ENCODE data around the gene RTN1.
A peak's percentile ranks its signal among the peaks of the same experiment; 100 is the strongest.

Gene RTN1

DNA sequence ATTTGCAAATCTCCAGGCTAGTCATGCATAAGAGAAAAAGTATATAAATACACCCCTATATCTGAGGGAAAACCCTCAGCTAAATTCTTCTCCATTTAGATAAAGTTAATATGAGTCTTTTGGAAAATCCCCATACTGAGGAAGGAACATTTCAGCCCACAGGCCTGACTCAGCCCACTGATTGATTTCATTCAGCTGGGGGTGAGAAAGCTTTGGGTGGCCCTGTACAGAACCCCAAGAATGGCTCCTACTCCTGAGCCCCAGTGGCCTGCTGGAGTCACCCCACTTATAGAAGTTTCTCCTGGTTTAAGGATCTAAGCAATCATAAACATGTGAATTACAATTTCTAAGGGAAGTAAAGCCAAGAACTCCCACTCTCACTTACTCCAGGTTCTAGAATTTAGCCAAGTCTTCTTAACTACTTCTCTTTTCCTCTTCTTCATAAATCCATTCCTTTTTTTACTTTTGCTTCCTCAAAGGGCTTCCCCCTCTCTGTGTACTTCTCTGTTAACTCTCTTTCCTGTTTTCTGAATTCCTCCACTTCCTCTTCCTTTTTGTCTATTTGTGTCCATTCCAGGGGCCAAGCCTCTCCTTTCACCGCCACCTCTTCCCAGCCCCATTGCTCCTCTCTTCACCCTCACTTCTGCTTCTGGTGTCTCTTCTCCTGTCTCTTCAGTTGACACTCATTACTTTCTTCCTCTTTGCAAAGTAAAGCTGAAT is 21.0 kb downstream of the RTN1 start:
- DNase-seq = no peak

DNA sequence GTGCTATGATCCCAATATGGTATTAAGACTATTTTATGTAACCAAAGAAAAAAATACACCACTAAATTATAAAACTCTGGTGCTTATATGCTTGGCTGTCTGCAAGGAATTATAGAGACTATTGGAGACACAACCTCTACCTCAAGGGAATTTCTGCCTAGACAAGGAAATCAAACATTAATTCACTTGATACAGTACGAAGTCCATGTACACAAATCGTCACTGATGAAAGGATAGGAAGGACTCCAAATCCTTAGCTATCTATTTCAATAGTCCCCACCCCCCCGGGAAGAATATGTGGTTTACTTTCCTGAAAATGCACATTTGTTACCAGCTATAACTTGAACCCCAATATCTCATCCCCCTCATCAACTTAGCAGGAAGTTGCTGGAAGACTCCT is 21.9 kb downstream of the RTN1 start:
- no peak for DNase-seq

DNA sequence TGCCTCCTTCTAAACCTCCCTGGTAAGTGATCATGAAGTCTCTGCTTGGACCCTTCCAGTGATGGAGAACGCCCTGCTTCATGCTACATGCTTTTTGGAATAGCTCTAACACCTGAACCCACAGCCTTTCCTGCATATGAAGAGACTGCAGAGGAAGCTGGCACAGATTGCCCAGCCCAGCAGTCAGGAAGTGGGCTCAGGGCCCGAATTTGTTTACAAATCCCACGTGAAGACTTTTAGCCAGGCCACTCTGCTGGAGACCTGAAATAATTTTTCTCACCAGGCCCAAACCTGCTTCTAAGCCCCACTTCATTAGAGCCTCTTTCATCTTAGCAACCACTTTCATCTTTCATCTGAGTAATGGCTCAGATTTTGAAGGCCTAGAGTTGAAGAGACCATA is 22.9 kb downstream of the RTN1 start:
- no peak for DNase-seq

DNA sequence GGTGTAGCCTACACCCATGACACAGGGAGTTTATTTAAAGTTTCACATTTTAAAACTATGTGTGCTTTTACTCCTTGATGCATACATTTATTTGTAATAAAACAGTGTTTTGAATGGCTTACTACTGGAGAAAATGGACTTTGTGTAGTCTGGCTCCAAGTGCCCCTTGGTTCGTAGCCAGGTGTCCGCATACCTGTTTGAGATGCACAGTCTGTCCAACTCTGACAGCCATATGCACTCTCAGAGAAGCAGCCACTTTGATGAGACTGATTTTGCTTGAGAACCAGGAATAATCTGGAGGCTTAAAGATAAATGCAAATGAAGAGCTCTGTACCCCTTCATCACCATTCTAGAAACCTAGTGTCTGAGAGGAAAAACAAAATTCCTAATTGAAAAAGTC is 24.0 kb downstream of the RTN1 start:
- DNase-seq = no peak

DNA sequence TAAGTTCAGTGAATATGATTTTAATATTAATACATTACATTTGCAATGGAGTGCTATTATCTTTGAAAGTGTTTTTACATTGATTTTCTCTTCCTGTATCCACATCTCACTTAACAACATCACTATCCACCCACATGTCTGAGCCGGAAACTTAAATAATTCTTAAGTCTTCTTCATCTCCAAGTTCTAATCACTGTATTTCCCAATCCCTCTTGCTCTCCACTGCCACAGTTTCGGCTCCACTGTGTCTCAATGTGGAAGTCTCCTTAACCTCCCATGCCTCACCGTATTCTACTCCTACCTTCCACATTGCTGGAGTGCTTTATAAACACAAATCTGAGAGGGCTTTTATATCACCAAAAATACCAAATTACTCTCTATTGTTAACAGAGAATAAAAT is 25.3 kb downstream of the RTN1 start:
- DNase-seq = no peak

DNA sequence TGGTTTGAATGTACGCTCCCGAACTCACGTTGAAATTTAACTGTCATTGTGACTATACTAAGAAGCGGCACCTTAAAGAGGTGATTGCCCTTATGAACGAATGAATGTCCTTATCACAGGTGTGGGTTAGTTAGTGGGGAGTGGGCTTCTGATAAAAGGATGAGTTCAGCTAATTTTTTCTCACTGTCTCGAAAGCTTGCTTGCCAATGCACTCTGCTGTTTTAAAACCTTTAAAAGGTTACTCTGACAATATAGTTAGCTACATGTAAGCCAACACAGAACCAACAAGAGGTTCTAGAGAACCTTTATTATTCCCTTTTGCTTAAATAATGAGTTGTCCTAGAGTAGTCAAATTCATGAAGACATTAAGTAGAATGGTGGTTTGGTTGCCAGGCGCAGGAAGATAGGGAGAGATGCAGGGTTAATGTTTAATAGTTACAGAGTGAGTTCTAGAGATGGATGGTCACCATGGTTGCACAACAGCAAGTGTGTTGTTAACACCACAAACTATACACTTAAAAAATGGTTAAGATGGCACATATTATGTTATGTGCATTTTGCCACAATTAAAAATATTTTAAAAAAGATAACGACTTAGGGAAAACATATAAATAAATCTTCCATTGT is 26.3 kb downstream of the RTN1 start:
- no peak for DNase-seq

DNA sequence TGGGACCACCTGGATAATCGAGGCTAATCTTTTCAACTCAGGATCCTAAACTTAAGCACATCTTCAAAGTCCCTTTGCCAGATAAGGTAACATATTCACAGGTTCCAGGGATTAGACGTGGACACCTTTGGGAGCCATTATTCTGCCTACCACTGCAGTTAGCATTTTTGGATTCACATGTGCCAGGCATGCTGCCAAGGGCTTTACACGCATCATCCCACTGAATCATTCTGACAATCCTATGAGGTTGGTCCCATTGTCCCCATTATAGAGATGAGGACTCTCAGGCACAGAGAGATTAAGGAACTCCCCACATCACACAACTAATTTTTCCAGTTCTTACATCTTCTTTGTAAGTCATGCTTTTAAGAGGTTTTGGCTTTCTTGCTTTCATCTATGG is 34.5 kb downstream of the RTN1 start:
- DNase-seq = peak; percentile 2

DNA sequence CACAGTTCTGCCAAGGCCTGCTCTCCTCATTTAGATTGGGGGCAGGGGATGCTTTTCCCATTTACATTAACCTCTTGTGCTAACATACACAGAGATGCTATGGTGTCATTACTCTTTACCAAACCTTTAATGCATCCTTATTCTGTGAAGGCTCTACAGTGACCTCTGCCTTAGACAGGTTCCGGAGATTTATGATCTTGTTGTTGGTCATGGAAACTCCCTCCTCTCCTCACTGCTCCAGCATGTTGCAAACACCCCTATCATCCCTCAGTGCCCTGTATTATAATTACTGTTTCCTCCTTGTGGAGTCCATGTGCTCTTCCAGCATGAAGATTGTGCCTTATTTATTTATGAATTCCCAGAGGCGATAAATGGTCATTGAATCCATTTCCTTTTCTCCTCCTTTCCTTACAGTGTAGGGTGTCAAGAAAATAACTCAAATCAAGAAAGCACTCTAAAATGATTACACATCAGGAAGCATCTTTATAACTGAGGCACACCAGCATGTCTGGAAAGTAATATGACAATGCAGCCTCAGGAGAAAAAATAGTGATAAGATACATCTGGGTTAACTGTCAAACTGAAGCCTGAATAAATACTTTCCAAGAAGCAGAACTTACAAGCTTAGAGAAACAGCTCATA is 37.8 kb downstream of the RTN1 start:
- no peak for DNase-seq

DNA sequence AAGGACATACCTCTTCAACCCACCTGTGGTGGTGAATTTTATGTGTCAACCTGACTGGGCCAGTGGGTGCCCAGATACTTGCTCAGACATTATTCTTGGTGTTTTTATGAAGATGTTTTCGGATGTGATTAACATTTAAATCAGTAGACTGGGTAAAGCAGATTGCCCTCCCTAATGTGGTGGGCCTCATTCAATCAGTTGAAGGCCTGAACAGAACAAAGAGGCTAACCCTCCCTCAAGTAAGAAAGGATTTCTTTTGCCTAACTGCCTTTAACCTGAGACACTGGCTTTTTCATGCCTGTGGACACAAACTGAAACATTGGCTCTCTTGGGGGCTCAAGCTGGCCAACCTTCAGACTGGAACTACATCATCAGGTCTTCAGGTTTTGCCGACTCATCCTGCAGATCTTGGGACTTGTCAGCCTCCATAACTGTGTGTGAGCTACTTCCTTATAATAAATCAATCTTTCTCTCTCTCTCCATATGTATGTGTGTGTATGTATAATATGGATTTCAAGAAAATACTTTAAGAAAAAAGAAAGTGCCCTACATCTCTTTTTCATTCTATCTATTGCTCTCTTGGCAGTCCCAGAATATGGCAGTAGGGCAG is 39.4 kb downstream of the RTN1 start:
- DNase-seq = no peak

DNA sequence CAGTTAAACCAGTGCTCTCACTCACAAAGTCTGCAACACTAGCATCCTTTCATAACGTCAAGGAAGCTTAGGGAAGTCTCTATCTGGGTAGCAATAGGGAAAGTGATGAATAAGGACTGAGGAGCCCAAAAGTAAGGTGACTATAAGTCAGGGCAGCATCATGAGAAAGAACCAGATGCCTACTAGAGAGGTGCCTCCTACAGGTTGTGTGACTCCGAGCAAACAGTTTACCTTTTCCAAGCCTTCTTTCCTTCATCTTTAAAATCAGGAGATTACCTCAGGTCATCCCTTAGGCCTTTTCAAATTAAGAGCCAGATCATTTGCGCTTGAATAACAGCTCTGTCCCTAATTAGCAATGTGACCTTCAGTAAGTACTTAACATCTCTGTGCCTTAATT is 40.2 kb downstream of the RTN1 start:
- no peak for DNase-seq

DNA sequence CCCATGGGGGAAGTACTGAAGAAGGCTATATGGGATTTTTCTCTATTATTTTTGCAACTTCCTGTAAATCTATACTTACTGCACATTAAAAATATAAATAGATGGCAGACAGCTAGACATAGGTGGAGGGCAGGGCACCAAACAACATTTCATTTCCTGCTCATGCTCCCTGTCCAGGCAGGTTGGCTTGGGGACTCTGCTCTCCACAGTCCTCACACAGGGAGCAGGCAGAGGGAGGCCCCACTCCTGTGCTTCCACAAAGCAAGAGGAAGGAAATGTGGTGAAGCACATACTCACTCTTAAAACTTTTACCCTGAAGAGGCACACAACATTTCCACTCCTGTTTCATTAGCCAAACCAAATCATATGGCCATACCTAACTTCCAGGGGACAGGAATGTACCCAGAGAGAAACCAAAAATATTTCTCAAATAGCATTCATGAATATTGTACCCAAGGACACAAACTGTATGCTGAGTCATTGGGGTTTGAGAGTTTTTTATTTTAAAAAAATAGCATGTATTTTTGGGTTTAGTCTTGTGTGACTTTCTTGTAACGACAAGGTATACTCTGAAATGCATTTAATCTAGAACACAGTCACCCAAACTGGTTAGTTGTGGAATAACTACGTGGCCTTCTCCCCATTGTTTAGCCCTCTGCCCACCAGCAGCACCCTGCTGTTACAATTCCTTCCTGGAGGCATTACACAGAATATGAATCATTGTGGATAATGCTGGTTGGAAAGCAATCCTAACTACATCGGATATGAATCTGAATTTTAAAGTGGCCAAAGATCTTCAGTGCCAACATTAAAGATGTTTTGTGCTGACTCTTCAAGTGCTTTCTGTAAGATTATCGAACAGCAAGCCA is 40.9 kb downstream of the RTN1 start:
- peak; percentile 19 for DNase-seq

DNA sequence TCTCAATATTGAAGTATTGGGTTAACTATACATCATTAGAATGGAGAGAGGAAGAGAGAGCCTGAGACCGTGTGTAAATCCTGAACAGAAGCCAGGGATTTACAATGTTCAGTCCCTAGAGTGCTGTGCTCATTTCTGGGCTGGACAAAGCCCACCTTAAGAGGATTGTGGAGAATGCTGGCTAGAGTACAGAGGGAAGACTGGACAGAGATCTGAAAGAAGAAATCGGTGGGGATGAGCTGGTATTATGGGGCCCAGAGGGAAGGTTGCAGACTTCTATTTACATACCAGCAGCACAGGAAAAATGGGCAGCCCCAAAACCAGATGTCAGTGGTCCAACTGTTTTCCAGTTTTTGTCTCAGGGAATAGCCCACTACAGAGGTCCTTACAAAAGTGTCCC is 42.3 kb downstream of the RTN1 start:
- DNase-seq = no peak

DNA sequence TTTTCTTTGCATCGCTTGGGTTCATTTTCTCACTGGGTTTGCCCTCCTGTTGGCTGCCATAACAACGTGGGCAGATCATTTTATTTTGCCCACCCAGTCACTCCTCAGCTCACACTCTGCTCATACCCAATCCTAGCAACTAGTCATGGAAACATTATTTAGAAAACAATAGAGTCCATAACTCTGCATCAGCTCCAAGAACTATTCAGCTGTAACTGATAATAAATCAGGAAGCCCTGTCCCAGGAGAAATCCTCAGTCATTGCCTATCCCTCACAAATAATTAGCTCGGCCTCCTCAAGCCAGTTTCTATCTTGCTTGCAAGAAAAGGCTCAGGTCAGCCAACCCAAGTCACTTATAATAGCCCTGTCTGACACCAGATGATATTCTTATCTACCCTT is 43.2 kb downstream of the RTN1 start:
- no peak for DNase-seq

DNA sequence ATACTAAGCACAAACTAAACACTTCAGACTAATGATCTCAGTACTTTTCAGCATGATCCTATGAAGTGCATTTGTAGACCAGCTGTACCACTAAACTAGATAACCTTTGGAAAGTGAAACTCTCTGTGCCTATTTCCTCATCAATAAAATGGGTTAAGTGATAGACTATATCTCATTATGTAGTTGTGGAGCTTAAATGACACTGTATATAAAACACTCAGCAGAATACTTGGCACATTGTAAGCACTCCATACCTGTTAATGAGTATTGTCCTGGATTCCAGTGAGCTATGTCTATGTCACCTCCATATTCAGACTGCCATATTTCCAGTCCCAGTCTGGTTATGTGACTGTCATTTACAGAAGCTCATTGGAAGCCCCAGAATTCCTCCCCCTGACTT is 44.4 kb downstream of the RTN1 start:
- DNase-seq = no peak

DNA sequence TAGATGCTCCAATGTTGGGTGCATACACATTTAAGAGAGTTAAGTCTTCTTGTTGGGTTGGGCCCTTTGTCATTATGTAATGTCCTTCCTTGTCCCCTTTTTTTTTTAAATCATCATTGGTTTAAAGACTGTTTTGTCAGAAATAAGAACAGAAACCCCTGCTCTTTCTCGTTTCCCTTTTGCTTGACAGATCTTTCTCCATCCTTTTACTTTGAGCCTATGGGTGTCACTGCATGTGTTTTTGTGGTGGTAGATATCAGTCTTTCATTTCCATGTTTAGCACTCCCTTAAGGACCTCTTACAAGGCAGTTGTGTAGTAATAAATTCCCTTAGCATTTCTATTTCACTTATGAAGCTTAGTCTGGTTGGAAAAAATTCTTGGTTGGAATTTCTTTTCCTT is 47.4 kb downstream of the RTN1 start:
- DNase-seq = no peak

DNA sequence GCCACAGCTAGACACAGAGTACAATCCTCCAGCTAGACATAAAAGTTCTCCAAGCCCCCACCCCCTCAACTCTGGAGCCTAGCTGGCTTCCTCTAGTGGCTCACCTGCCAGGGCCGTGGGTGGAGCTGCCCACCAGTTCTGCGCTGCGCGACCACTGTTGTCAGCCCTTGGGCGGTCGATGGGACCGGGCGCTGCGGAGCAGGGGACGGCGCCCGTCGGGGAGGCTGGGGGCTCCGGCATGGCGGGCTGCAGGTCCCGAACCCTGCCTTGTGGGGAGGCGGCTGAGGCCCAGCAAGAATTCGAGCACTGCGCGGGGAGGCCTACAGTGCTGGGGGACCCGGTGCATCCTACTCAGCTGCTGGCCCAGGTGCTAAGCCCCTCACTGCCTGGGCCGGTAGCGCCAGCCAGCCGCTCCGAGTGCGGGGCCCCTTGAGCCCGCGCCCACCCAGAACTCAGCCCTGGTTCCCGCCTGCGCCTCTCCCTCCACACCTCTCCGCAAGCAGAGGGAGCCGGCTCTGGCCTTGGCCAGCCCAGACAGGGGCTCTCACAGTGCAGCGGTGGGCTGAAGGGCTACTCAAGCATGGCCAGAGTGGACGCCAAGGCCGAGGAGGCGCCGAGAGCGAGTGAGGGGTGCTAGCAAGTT is 51.0 kb downstream of the RTN1 start:
- no peak for DNase-seq

DNA sequence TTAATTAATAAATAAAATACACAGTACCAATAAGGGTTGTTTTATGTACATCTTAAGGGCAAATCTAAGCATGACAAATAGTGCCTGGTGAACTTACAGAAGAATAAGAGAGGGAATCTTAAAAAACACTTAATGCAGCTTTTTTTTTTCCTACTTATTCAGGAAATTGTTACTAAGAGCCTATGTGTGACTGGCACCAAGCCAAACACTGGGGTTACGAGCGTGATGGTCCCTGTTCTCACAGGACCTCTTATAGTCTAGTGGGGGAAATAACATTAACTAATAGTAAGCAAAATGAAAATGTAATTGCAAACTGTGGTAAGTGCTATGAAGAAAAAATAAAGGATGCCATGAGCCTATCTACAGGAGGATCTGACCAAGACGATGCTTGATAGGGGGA is 53.6 kb downstream of the RTN1 start:
- DNase-seq = no peak

DNA sequence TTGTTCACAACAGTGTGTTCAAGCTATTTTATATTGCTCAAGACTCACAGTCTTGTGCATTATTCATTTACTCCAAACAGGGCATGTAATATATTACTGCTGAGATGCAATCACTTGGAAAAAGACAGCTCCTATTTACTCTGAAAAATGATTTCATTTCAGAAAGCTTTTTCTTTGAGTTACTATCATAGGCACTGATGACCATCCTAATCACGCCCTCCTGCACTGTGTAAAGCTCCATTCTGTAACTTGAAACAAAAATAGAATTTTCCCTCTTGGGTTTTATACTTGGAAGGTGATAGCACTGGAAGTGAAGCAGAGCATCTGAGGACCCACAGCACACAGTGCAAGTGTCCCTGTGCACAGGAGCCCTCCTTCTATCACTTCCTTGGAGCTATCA is 55.6 kb downstream of the RTN1 start:
- DNase-seq = no peak

DNA sequence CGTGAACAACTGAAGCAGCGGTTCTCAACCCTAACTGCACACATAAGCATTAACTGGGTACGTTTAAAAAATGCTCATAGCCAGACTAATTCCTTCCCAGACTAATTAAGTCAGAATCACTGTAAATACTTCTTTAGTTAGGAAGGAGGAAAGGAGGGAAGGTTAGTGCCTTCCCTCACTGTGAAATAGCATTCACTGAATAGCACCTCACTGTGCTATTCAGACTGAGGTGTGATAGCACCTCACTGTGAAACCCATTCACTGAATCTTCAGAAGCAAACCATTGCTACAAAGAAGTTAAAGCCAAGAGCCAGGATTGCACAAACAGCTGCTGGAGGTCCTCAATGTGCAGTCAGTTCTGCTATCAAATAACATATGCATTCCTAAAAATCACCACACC is 58.8 kb downstream of the RTN1 start:
- no peak for DNase-seq

DNA sequence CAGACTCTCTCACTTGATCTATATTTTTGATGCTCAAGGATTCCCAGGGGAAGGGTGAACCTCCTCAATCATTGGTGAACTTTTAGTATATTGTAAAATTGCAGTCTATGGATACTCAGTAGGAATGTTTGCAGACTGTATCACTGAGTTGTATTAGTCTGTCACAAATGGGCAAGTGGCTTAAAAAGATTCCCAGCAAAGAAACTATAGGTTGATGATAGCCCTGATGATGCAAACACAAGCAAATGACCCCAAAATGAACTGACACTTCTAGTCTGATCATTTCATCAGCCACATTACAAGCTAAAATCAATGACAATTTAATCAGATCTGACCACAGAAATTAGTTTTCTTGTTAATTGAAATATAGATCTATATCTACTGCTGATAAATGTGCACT is 59.5 kb downstream of the RTN1 start:
- DNase-seq = no peak

DNA sequence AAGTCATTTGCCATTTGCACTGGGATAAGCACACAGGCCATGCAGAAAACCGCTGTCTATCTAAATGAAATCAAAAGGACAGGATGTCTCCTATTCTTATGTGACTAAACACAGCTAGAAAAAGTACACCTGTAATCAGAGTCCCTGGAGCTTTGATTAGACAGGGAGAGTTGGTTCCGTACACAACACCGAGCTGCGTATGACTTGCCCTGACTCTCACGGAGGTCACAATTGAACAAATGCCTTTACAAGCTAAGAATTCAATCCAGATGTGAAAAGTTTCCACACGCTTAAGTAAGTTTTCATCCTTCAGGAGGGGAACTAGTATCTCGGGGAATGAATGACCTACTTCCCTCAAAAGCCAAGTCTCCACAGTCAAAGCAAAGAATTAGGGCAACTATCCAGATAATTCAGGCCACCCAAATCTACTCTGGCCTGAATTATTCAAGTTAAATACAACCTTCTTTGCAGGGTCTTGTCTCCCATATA is 67.5 kb downstream of the RTN1 start:
- peak; percentile 1 for DNase-seq

DNA sequence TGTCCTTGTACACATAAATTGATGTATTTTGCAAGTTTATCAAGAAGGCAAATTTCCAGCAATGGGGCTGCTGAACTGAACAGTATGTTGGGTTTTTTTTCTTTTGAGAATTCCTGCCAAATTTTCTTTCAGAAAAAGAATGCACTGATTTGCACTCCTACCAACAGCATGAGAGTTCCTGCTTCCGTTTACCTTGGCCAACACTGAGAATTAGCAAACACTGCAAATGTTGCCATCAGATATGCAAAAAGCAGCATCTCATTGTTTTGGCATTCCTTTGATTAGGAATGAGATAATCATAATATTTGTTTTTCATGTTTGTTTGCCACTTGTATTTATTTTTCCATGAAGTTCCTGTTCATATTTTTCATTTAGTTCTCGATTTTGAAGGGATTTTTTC is 82.4 kb downstream of the RTN1 start:
- DNase-seq = no peak

Data from fibroblast of skin of right quadriceps (primary cell).